ENCODE data around the gene ARHGAP45. TPM values are rescaled to one million over a fixed set of nuclear protein-coding genes. Genes with fewer than 3 reads are reported as not detected.

The ARHGAP45 gene
- polyA plus RNA-seq, 2 of the 4 experiments (the other 2 are of a cell fraction): 1.2 to 1.9 TPM

DNA sequence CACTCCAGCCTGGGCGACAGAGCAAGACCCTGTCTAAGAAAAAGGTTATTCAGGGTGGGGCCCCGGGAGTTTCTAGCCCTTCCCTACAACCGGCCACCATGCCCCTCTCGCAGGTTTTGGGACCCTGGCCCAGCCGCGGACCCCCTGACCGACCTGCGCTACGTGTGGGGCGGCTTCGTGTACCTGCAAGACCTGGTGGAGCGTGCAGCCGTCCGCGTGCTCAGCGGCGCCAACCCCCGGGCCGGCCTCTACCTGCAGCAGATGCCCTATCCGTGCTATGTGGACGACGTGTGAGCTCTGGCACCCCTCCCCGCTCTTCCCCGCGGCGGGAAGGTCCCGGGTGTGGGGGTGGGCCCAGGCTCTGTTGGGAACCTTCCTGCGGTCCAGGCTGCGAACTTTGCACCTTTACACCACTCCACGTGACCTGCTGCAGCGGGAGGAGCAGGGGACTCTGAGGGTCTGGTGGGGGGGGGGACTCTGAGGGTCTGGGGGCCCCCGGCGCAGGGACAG, 20.8 kb upstream of the ARHGAP45 start:
- DNase-seq (ENCODE audit: low read depth in 1 of 2, low spot score in 1 of 2) (no peak), FAIRE-seq (no peak), ATAC-seq (no peak)
- no peak overlapping the region for H3K27ac ChIP-seq
- no peak overlapping the region for H3K4me2 ChIP-seq
- ChIA-PET CTCF (no interaction called here), POLR2A (no interaction called here)
- TF ChIP-seq, protein P1, sequence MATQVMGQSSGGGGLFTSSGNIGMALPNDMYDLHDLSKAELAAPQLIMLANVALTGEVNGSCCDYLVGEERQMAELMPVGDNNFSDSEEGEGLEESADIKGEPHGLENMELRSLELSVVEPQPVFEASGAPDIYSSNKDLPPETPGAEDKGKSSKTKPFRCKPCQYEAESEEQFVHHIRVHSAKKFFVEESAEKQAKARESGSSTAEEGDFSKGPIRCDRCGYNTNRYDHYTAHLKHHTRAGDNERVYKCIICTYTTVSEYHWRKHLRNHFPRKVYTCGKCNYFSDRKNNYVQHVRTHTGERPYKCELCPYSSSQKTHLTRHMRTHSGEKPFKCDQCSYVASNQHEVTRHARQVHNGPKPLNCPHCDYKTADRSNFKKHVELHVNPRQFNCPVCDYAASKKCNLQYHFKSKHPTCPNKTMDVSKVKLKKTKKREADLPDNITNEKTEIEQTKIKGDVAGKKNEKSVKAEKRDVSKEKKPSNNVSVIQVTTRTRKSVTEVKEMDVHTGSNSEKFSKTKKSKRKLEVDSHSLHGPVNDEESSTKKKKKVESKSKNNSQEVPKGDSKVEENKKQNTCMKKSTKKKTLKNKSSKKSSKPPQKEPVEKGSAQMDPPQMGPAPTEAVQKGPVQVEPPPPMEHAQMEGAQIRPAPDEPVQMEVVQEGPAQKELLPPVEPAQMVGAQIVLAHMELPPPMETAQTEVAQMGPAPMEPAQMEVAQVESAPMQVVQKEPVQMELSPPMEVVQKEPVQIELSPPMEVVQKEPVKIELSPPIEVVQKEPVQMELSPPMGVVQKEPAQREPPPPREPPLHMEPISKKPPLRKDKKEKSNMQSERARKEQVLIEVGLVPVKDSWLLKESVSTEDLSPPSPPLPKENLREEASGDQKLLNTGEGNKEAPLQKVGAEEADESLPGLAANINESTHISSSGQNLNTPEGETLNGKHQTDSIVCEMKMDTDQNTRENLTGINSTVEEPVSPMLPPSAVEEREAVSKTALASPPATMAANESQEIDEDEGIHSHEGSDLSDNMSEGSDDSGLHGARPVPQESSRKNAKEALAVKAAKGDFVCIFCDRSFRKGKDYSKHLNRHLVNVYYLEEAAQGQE (IDR thresholded peaks at IDR 0.05): no peak
- TF ChIP-seq CHD2 (IDR thresholded peaks at IDR 0.05; ENCODE audit: low read length, partially characterized antibody) (no peak), HOXB13 (CRISPR knock-in tag; IDR thresholded peaks at IDR 0.05; ENCODE audit: low read depth) (no peak), JUN (IDR thresholded peaks at IDR 0.05) (no peak), CBX2 (IDR thresholded peaks at IDR 0.05; ENCODE audit: borderline replicate concordance, low read depth) (no peak), HEYL (CRISPR knock-in tag; IDR thresholded peaks at IDR 0.05) (no peak), KDM5A (IDR thresholded peaks at IDR 0.05) (no peak), RCOR1 (IDR thresholded peaks at IDR 0.05; ENCODE audit: low read depth, low read length) (no peak), RARB (CRISPR knock-in tag; IDR thresholded peaks at IDR 0.05) (no peak), FOSL2 (IDR thresholded peaks at IDR 0.05) (no peak), FOSL2 (CRISPR knock-in tag; IDR thresholded peaks at IDR 0.05) (no peak), USF2 (IDR thresholded peaks at IDR 0.05) (no peak), EP300 (IDR thresholded peaks at IDR 0.05) (no peak), HOXA7 (CRISPR knock-in tag; IDR thresholded peaks at IDR 0.05) (no peak), CEBPB (IDR thresholded peaks at IDR 0.05) (no peak), ATOH8 (CRISPR knock-in tag; IDR thresholded peaks at IDR 0.05; ENCODE audit: low read depth) (no peak), BCL3 (IDR thresholded peaks at IDR 0.05) (no peak), HES2 (IDR thresholded peaks at IDR 0.05) (no peak), HOXB5 (CRISPR knock-in tag; IDR thresholded peaks at IDR 0.05) (no peak), HDAC2 (IDR thresholded peaks at IDR 0.05) (no peak)
- TF ChIP-seq, protein P2, sequence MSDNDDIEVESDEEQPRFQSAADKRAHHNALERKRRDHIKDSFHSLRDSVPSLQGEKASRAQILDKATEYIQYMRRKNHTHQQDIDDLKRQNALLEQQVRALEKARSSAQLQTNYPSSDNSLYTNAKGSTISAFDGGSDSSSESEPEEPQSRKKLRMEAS (IDR thresholded peaks at IDR 0.05): no peak
- peaks cover 19% of the 10 kb centered on the region for H3K4me1 ChIP-seq
- H3K4me3 ChIP-seq: no peak overlapping the region
- WGBS (ENCODE audit: missing lambda C conversion rate): 75% methylated on average over 8 of the region's 33 CpGs
- H3K9me3 ChIP-seq: no peaks in the 10 kb centered on the region

Measured in A549 (cell line).